ENCODE results near the gene NET1.

The NET1 gene

DNA sequence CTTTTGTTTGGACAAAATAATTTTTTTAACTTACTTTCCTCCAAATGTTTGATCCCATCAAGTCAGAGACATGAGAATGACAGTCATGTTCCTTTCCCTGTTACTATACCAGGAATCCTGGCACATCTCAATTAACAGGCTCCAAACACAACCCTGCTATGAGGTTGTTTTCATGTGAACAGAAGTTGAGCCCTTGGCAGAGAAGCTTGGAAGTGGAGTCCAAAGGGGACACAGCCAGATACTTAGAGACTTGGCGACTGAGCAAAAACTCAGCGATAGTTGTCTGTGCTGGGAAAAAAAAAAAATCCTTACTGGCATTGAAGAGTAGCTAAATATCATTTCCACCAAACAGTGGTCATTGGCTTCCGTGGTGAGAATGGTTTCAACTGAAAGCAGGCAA, 20.6 kb upstream of the NET1 start:
- Histone ChIP-seq H2BK15ac (replicated peaks; ENCODE audit: low read depth) (no peak overlapping the region), H3K56ac (ENCODE audit: low read length) (no peak overlapping the region), H3K27ac (ENCODE audit: low read depth, low read length) (no peak overlapping the region), H2AK5ac (ENCODE audit: low read length) (no peak overlapping the region), H4K5ac (ENCODE audit: low read length) (no peak overlapping the region), H3K79me2 (ENCODE audit: control insufficient read depth, insufficient read depth, low read length) (no peaks in the 10 kb centered on the region), H2BK120ac (ENCODE audit: low read depth, low read length) (no peak overlapping the region), H3K4ac (ENCODE audit: low read depth, low read length) (no peak overlapping the region), H3K9ac (ENCODE audit: low read length) (no peak overlapping the region), H3K18ac (ENCODE audit: low read length) (no peak overlapping the region), H4K8ac (ENCODE audit: low read depth, low read length) (no peak overlapping the region), H3K36me3 (ENCODE audit: control insufficient read depth, insufficient read depth, low read length) (no peaks in the 10 kb centered on the region), H3K4me2 (ENCODE audit: low read length) (no peak overlapping the region), H3K79me1 (ENCODE audit: low read length) (no peaks in the 10 kb centered on the region), H3K4me3 (ENCODE audit: low read length) (no peak overlapping the region), H3K27me3 (ENCODE audit: insufficient read depth, low read length, poor library complexity) (no peaks in the 10 kb centered on the region), H3K4me1 (ENCODE audit: control insufficient read depth, low read depth, low read length) (no peaks in the 10 kb centered on the region), H2BK5ac (ENCODE audit: low read length) (no peak overlapping the region), H3K23ac (ENCODE audit: low read length) (no peak overlapping the region)
- no CpG with 5 or more reads among the region's 3 CpGs for WGBS (ENCODE audit: extremely low coverage, insufficient coverage, low lambda C conversion rate)
- DNase-seq, result no peak

DNA sequence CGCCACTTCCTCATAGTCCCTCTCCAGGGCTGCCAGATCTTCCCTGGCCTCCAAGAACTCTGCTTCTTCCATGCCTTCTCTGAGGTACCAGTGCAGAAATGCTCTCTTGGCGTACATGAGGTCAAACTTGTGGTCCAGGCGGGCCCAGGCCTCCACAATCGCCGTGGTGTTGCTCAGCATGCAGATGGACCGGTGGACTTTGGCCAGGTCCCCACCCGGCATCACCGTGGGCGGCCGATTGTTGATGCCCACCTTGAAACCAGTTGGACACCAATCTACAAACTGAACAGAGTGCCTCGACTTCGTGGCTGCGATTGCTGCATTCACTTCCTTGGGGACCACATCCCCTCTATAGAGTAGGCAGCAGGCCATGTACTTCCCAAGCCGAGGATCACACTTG, 18.8 kb upstream of the NET1 start:
- Histone ChIP-seq H3K23ac (ENCODE audit: low read length) (no peak overlapping the region), H3K27ac (ENCODE audit: low read depth, low read length) (no peak overlapping the region), H3K18ac (ENCODE audit: low read length) (no peak overlapping the region), H2BK15ac (replicated peaks; ENCODE audit: low read depth) (no peak overlapping the region), H3K36me3 (ENCODE audit: control insufficient read depth, insufficient read depth, low read length) (no peaks in the 10 kb centered on the region), H3K56ac (ENCODE audit: low read length) (no peak overlapping the region), H2BK120ac (ENCODE audit: low read depth, low read length) (no peak overlapping the region), H2BK5ac (ENCODE audit: low read length) (no peak overlapping the region), H3K27me3 (ENCODE audit: insufficient read depth, low read length, poor library complexity) (no peaks in the 10 kb centered on the region), H4K8ac (ENCODE audit: low read depth, low read length) (no peak overlapping the region), H4K5ac (ENCODE audit: low read length) (no peak overlapping the region), H3K4ac (ENCODE audit: low read depth, low read length) (no peak overlapping the region), H3K79me1 (ENCODE audit: low read length) (no peaks in the 10 kb centered on the region), H3K4me3 (ENCODE audit: low read length) (no peak overlapping the region), H2AK5ac (ENCODE audit: low read length) (no peak overlapping the region), H3K4me1 (ENCODE audit: control insufficient read depth, low read depth, low read length) (no peaks in the 10 kb centered on the region), H3K4me2 (ENCODE audit: low read length) (no peak overlapping the region), H3K9ac (ENCODE audit: low read length) (no peak overlapping the region), H3K79me2 (ENCODE audit: control insufficient read depth, insufficient read depth, low read length) (no peaks in the 10 kb centered on the region)
- no peak for DNase-seq
- WGBS (ENCODE audit: extremely low coverage, insufficient coverage, low lambda C conversion rate), result no CpG with 5 or more reads among the region's 14 CpGs

DNA sequence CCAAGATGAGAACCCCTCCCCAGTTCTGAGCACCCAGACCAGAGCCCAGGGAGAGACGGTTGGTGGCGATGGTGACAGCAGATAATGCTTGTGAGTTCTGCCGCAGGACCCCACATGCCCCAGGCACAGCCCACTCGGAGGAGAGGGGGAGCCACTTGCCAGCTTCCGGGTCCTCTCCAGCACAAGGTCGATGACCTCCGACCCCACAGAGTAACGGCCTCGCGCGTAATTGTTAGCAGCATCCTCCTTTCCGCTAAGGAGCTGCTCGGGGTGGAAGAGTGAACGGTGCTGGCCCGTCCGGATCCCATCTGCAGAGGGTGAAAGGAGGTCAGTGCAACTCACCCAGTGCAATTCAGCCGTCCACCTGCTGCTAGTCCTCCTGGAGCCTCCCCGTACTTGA, 17.2 kb upstream of the NET1 start:
- H3K79me2 ChIP-seq (ENCODE audit: control insufficient read depth, insufficient read depth, low read length), result no peaks in the 10 kb centered on the region

DNA sequence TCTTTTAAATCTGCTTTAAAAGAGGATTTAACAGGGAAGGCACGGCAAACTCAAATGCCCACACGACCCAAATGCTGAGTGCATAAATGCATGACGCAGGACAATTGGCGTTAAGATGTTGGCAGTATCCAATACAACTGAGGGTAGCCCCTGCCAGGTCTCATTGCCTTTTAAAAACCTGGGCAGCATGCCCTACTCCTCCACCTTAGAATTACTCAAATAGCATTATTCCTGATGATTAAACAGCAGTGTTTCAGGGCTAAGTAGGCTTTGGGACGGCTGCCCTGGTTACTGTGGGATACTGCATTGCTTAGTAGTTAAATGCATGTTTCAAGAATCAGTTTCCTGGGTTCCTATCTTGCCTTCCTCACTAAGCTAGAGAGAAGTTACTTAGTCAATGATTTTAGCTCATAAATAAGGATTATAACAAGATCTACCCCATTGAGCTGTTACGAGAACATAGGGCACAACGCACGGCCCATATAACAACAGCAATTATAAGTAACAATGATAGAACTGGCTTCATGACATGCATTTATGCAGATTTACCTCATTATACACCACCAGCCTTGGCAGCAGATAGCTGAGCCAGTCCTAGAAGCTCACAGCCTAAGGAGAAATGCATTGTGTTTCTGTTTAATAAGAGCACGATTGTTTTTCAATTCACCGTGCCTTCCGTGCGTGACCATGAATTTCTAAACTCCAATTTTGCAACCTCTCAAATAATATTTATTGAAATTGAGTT, 15.6 kb upstream of the NET1 start:
- H3K36me3 ChIP-seq (ENCODE audit: control insufficient read depth, insufficient read depth, low read length), result no peaks in the 10 kb centered on the region
- no peak overlapping the region for H3K56ac ChIP-seq (ENCODE audit: low read length)
- no CpG with 5 or more reads among the region's 12 CpGs for WGBS (ENCODE audit: extremely low coverage, insufficient coverage, low lambda C conversion rate)

More for the DNA sequence above, 17.2 kb upstream of the NET1 start:
- no peak overlapping the region for H3K27ac ChIP-seq (ENCODE audit: low read depth, low read length)
- H2BK5ac ChIP-seq (ENCODE audit: low read length), result no peak overlapping the region
- H3K36me3 ChIP-seq (ENCODE audit: control insufficient read depth, insufficient read depth, low read length), result no peaks in the 10 kb centered on the region
- H3K27me3 ChIP-seq (ENCODE audit: insufficient read depth, low read length, poor library complexity), result no peaks in the 10 kb centered on the region
- DNase-seq, result no peak
- no peak overlapping the region for H2BK120ac ChIP-seq (ENCODE audit: low read depth, low read length)
- H2BK15ac ChIP-seq (replicated peaks; ENCODE audit: low read depth), result no peak overlapping the region
- H4K8ac ChIP-seq (ENCODE audit: low read depth, low read length), result no peak overlapping the region
- no peak overlapping the region for H3K56ac ChIP-seq (ENCODE audit: low read length)
- H3K23ac ChIP-seq (ENCODE audit: low read length), result no peak overlapping the region
- no peak overlapping the region for H3K4me3 ChIP-seq (ENCODE audit: low read length)
- H3K4me2 ChIP-seq (ENCODE audit: low read length), result no peak overlapping the region
- no peak overlapping the region for H3K18ac ChIP-seq (ENCODE audit: low read length)
- no CpG with 5 or more reads among the region's 18 CpGs for WGBS (ENCODE audit: extremely low coverage, insufficient coverage, low lambda C conversion rate)
- no peak overlapping the region for H2AK5ac ChIP-seq (ENCODE audit: low read length)
- H3K79me1 ChIP-seq (ENCODE audit: low read length), result no peaks in the 10 kb centered on the region
- no peak overlapping the region for H3K9ac ChIP-seq (ENCODE audit: low read length)
- H3K4ac ChIP-seq (ENCODE audit: low read depth, low read length), result no peak overlapping the region
- H4K5ac ChIP-seq (ENCODE audit: low read length), result no peak overlapping the region
- no peaks in the 10 kb centered on the region for H3K4me1 ChIP-seq (ENCODE audit: control insufficient read depth, low read depth, low read length)

DNA sequence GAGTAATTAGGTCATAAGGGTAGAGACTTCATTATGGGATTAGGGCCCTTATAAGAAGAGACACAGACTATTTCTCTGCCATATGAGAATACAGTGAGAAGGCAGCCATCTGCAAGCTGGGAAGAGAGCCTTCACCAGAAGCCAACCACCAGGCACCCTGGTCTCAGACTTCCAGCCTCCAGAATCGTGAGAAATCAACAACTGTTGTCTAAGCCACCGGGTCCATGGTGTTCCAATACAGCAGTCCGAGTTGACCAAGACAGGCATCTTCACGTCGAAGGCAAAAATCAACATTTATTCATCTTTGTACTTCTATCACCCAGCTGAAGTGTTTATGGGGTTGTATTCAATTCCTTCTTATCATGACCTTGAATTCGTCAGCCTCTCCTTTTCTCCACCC, 13.0 kb upstream of the NET1 start:
- H3K4me2 ChIP-seq (ENCODE audit: low read length), result no peak overlapping the region
- H4K5ac ChIP-seq (ENCODE audit: low read length), result no peak overlapping the region
- H3K18ac ChIP-seq (ENCODE audit: low read length), result no peak overlapping the region
- no peak overlapping the region for H2AK5ac ChIP-seq (ENCODE audit: low read length)
- H3K79me1 ChIP-seq (ENCODE audit: low read length), result no peaks in the 10 kb centered on the region
- H3K4me1 ChIP-seq (ENCODE audit: control insufficient read depth, low read depth, low read length), result no peaks in the 10 kb centered on the region
- no peak overlapping the region for H3K4me3 ChIP-seq (ENCODE audit: low read length)
- H3K27me3 ChIP-seq (ENCODE audit: insufficient read depth, low read length, poor library complexity), result no peaks in the 10 kb centered on the region
- no peaks in the 10 kb centered on the region for H3K79me2 ChIP-seq (ENCODE audit: control insufficient read depth, insufficient read depth, low read length)
- H3K4ac ChIP-seq (ENCODE audit: low read depth, low read length), result no peak overlapping the region
- no peak overlapping the region for H3K27ac ChIP-seq (ENCODE audit: low read depth, low read length)
- DNase-seq, result no peak
- H3K9ac ChIP-seq (ENCODE audit: low read length), result no peak overlapping the region
- WGBS (ENCODE audit: extremely low coverage, insufficient coverage, low lambda C conversion rate), result no CpG with 5 or more reads among the region's 6 CpGs
- H3K56ac ChIP-seq (ENCODE audit: low read length), result no peak overlapping the region
- no peak overlapping the region for H2BK5ac ChIP-seq (ENCODE audit: low read length)
- H2BK15ac ChIP-seq (replicated peaks; ENCODE audit: low read depth), result no peak overlapping the region
- no peaks in the 10 kb centered on the region for H3K36me3 ChIP-seq (ENCODE audit: control insufficient read depth, insufficient read depth, low read length)
- H3K23ac ChIP-seq (ENCODE audit: low read length), result no peak overlapping the region
- H4K8ac ChIP-seq (ENCODE audit: low read depth, low read length), result no peak overlapping the region
- no peak overlapping the region for H2BK120ac ChIP-seq (ENCODE audit: low read depth, low read length)

More for the DNA sequence above, 15.6 kb upstream of the NET1 start:
- no peak overlapping the region for H3K9ac ChIP-seq (ENCODE audit: low read length)
- H4K8ac ChIP-seq (ENCODE audit: low read depth, low read length), result no peak overlapping the region
- H3K18ac ChIP-seq (ENCODE audit: low read length), result no peak overlapping the region
- no peak for DNase-seq
- H2BK15ac ChIP-seq (replicated peaks; ENCODE audit: low read depth), result no peak overlapping the region
- no peak overlapping the region for H3K23ac ChIP-seq (ENCODE audit: low read length)
- H4K5ac ChIP-seq (ENCODE audit: low read length), result no peak overlapping the region
- no peak overlapping the region for H3K4me3 ChIP-seq (ENCODE audit: low read length)
- no peak overlapping the region for H2BK120ac ChIP-seq (ENCODE audit: low read depth, low read length)
- no peak overlapping the region for H3K4ac ChIP-seq (ENCODE audit: low read depth, low read length)
- no peaks in the 10 kb centered on the region for H3K79me2 ChIP-seq (ENCODE audit: control insufficient read depth, insufficient read depth, low read length)
- no peak overlapping the region for H3K4me2 ChIP-seq (ENCODE audit: low read length)
- no peaks in the 10 kb centered on the region for H3K27me3 ChIP-seq (ENCODE audit: insufficient read depth, low read length, poor library complexity)
- no peaks in the 10 kb centered on the region for H3K79me1 ChIP-seq (ENCODE audit: low read length)
- H2AK5ac ChIP-seq (ENCODE audit: low read length), result no peak overlapping the region
- H3K27ac ChIP-seq (ENCODE audit: low read depth, low read length), result no peak overlapping the region
- no peak overlapping the region for H2BK5ac ChIP-seq (ENCODE audit: low read length)
- no peaks in the 10 kb centered on the region for H3K4me1 ChIP-seq (ENCODE audit: control insufficient read depth, low read depth, low read length)
